Bronchial smooth muscle cell (primary cell): Measurements from ENCODE around the gene HMSD. TPM values are rescaled to one million over a fixed set of nuclear protein-coding genes. Genes with fewer than 3 reads are reported as not detected.

ENCODE experiments used
- total RNA-seq: library from RNA; depleted of rRNA; stranded (reverse); fragments of >200 nt; gene quantifications from 2 replicates; pipeline ENCODE4 v1.2.1, GENCODE V29; 2014

The HMSD gene
- not detected in 2 replicates for total RNA-seq

GRCh38 chr18:63949068-63949737 is at the start of gene HMSD:
Gene HMSD (plus strand): TSS chr18:63949301. CDS start chr18:63953456, 4,155 bp downstream.

GRCh38 chr18:63907664-63908063 is 41.4 kb upstream of the HMSD start, which contains the start of gene SERPINB10:
Gene SERPINB10 (plus strand): TSS chr18:63907958. CDS start chr18:63915511, 7,553 bp downstream.

GRCh38 chr18:63969942-63970808 is 21.1 kb downstream of the HMSD start, which contains the start of gene SERPINB8:
Gene SERPINB8 (plus strand): TSS chr18:63970081. CDS start chr18:63978309, 8,228 bp downstream.

Other genes starting within 250 kb of the HMSD start
- not detected in 2 replicates for gene SERPINB11, start 246.3 kb upstream of the HMSD start, total RNA-seq
- gene SERPINB7, start 173.9 kb upstream of the HMSD start, total RNA-seq, result 0.79 TPM in 1 of 2 replicates, not detected in the other
- 1.4 TPM in 1 of 2 replicates, not detected in the other for gene SERPINB2, start 61.6 kb upstream of the HMSD start, total RNA-seq
- gene SERPINB10, start 41.3 kb upstream of the HMSD start, total RNA-seq, result not detected in 2 replicates
- 5.8 and 8.8 TPM in 2 replicates for gene SERPINB8, start 20.8 kb downstream of the HMSD start, total RNA-seq
- gene LINC00305, start 199.8 kb downstream of the HMSD start, total RNA-seq, result not detected in 2 replicates